CD4-positive, alpha-beta T cell treated with Interferon gamma for 1 hour (primary cell): ENCODE results near the gene FOXD3.
A peak's percentile ranks its signal among the peaks of the same experiment; 100 is the strongest.

Experiments
- DNase-seq: peaks from one replicate; pipeline ENCODE4 v3.0.0-alpha.2; 2020

Gene FOXD3

DNA sequence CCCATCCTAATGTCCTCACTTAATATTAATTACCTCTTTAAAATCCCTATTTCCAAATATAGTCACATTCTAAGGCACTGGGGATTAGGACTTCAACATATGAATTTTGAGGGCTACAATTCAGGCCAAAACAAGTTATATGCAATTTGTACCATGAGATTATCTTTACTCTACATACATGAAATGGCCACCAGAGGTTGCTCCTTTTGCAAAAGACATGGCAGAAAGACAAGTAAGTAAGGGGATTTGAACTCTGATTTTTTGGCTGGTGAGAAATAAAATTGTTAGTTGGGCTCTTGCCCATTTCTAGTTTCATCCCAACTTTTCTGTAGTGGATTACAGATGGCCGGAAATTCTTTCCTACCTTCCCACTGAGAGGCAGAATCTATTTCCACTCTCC lies 40.2 kb downstream of the FOXD3 start:
- no peak for DNase-seq

DNA sequence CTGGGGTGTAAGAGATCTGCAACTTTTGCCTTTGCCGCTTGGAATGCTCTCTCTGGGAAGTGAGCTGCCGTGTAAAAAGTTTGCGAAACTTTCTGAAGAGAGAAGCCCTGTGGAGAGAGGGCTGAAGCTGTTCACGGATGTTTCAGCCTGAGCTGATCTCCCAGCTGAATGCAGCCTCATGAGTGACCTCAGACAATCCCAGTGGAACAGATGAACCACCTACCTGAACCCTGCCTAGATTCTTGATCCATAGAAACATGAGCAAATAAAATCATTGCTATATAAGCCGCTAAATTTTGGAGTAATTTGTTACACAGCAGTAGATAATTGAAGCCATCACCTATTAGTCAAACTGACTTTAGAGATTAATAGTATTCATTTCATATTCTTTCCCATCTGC lies 40.6 kb downstream of the FOXD3 start:
- no peak for DNase-seq

DNA sequence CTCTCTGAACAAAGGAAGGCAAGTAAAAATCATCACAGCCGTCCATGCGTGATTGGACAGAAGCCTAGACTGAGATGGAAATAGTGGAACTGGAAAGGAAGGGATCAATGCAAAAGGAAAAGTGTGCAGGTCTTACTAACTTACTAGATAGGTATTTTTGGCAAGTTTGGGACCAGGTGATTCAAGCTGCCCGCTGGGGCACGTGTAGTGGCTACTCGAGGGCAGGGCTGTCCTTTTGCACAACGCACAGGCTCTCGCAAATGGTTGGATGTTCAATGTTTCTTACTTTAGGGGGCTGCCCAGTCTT lies 44.5 kb downstream of the FOXD3 start:
- no peak for DNase-seq

DNA sequence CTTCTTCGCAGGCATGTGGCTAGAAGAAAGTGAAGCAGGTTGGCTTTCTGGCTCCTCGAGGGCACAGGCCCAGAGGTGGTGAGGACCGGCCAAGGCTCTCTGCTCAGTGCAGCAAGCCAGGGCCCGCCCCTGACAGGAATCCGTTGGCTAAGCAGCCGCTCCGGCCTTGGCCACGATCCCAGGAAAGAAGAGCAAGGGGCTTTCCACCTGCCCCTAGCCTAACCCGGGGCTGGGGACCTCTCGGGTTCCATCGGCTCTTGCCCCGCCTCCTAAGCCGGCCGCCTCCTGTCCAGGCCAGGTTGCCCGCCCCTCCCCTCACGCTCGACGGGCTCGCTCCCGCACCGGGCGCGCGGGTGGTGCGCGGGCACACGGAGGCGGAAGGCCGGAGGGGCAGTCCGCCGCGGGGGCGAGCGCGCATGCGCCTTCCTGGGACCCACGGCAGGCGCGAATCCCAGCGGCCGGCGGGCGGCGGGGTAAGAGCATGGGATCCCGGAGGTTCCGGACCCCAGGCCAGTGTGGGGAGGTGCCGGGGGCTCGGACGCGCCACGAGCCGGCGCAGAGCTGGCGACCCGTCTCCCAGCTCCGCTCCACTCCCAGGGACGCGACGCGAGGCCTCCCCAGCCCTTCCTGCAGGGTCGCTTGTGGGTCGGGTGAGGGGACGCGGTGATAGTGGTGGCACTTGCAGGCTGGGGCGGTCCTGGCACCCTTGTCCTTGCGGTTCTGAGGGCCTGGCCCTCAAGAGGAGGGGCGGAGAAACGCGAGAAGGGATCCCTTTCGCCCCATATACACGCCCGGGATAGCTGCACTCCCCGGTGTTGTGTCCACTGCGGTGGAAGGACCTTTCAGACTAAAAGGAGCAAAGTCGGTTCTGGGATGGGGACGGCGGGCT lies 45.1 kb downstream of the FOXD3 start, which contains the start of gene ALG6:
TSS of gene ALG6 (plus strand) at position 413 of the 889 bp plus-strand sequence. CDS start 3,351 bp downstream, outside the sequence.
- DNase-seq = peak; percentile 92

DNA sequence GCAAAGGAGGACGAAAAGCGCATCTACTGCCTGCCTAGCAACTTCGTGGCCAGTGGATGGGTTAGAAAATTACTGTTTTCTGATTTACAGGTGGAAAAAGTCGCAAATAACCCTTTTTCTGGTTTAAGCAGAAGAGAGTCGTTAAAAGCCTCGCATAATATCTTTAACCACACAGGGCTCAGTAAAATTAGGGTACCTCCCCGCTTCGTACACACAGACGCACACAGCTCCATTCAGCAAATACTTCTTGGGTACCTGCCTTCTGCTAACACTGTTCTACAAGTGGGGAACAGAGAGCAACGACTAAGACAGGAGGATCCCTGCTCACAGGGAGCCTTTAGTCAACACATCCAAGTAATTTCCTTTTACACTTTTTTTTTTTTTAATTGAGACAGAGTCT lies 45.8 kb downstream of the FOXD3 start:
- no peak for DNase-seq
